Left colon (tissue), 2 donors: ENCODE data around the gene SLC25A12. TPM values are rescaled to one million over a fixed set of nuclear protein-coding genes. Genes with fewer than 3 reads are reported as not detected.

Experiments used
- ATAC-seq: fragments of 200-7000 bp; cut with Tn5 transposase; one replicate; pipeline ENCODE4 v1.9.1; 2020; ENCODE audit warnings: mild to moderate bottlenecking, moderate library complexity
- DNase-seq, 2 donors: peaks; one replicate each; pipeline ENCODE4 v3.0.0-alpha.2; 2020
- intact Hi-C, 2 donors: fragments of 100-400 bp; cut with DNase I in 1 of 2; cut with micrococcal nuclease in 1 of 2; formaldehyde crosslinking; loops; one replicate each; pipeline versions ENCODE4 v1.11.2 to v1.14.0; 2022; cut with DNase I, micrococcal nuclease
- total RNA-seq, 2 donors: library from RNA; stranded (reverse); fragmentation: NEBNext Ultra II Directional; extraction: Animal tissue kit (Norgen Biotek cat#: 25700); gene quantifications; one replicate each; pipeline ENCODE4 v1.2.1, GENCODE V29; 2021
- donor health status: DM: no; HTN: no; CAD: no.
- donor health status: DM: yes; HTN: yes; CAD: no.

SLC25A12 gene
- total RNA-seq, 2 donors from 2014 or later, result 17.9 to 22.4 TPM

GRCh38 chr2:171894612-171894947, 536 bp upstream of the SLC25A12 start:
- ATAC-seq, result no peak
- intact Hi-C loops, result no loop called here

GRCh38 chr2:171893196-171893823, 734 bp downstream of the SLC25A12 start:
- intact Hi-C loops, result no loop called here
- ATAC-seq (peak; percentile 45), DNase-seq (no peak)

More at GRCh38 chr2:171894612-171894947, 536 bp upstream of the SLC25A12 start:
- no peak for DNase-seq

GRCh38 chr2:171889808-171890207, 4.2 kb downstream of the SLC25A12 start:
- DNase-seq (no peak), ATAC-seq (no peak)
- intact Hi-C loops, result no loop called here

GRCh38 chr2:171889333-171889732, 4.7 kb downstream of the SLC25A12 start:
- no peak for ATAC-seq
- no peak for DNase-seq
- intact Hi-C loops, result no loop called here

GRCh38 chr2:171883275-171883893, 10.7 kb downstream of the SLC25A12 start:
- no peak for DNase-seq
- intact Hi-C loops, result no loop called here
- ATAC-seq, result no peak

- intact Hi-C loops, result no loop called here
- DNase-seq (no peak), ATAC-seq (no peak)
These were observed 11.8 kb downstream of the SLC25A12 start for GRCh38 chr2:171882089-171882769.

GRCh38 chr2:171880774-171881173, 13.3 kb downstream of the SLC25A12 start:
- intact Hi-C loops, result no loop called here
- no peak for ATAC-seq

GRCh38 chr2:171879865-171880264, 14.2 kb downstream of the SLC25A12 start:
- ATAC-seq, result no peak
- DNase-seq, result no peak
- intact Hi-C loops, result no loop called here

More at GRCh38 chr2:171880774-171881173, 13.3 kb downstream of the SLC25A12 start:
- no peak for DNase-seq

- intact Hi-C loops, result no loop called here
- ATAC-seq, result no peak
- no peak for DNase-seq
These were observed 15.5 kb downstream of the SLC25A12 start for GRCh38 chr2:171878481-171878993.

GRCh38 chr2:171874963-171875362, 19.1 kb downstream of the SLC25A12 start:
- no peak for ATAC-seq
- intact Hi-C loops, result no loop called here
- DNase-seq, result no peak

- DNase-seq (no peak), ATAC-seq (no peak)
- intact Hi-C loops, result no loop called here
These were observed 19.5 kb downstream of the SLC25A12 start for GRCh38 chr2:171874517-171874916.

- ATAC-seq, result no peak
- intact Hi-C loops, result no loop called here
- no peak for DNase-seq
These were observed 29.6 kb downstream of the SLC25A12 start for GRCh38 chr2:171864357-171864985.

GRCh38 chr2:171862501-171862900, 31.5 kb downstream of the SLC25A12 start:
- intact Hi-C loops, result no loop called here
- DNase-seq (no peak), ATAC-seq (no peak)

GRCh38 chr2:171858397-171858958, 35.6 kb downstream of the SLC25A12 start:
- DNase-seq, result no peak
- intact Hi-C loops, result no loop called here
- no peak for ATAC-seq

- DNase-seq (no peak), ATAC-seq (no peak)
- intact Hi-C loops, result no loop called here
These were observed 38.6 kb downstream of the SLC25A12 start for GRCh38 chr2:171855401-171855800.

GRCh38 chr2:171852366-171852888, 41.6 kb downstream of the SLC25A12 start:
- DNase-seq (no peak), ATAC-seq (peak; percentile 55)
- intact Hi-C loops, result no loop called here

- DNase-seq (no peak), ATAC-seq (no peak)
- intact Hi-C loops, result no loop called here
These were observed 46.4 kb downstream of the SLC25A12 start for GRCh38 chr2:171847627-171848026.

GRCh38 chr2:171846894-171847293, 47.1 kb downstream of the SLC25A12 start:
- DNase-seq, result no peak
- intact Hi-C loops, result no loop called here
- ATAC-seq, result no peak

GRCh38 chr2:171841996-171842395, 52.0 kb downstream of the SLC25A12 start:
- DNase-seq (no peak), ATAC-seq (no peak)
- intact Hi-C loops, result no loop called here
